Activated naive CD8-positive, alpha-beta T cell treated with anti-CD3 and anti-CD28 coated beads, Interleukin-2, amount 50 U/mL, for 16 hours (primary cell): ENCODE results near the gene SULT1A1.
"Not testable (repeated sequence)": the region's sequence is repeated elsewhere in the genome, so short reads cannot be mapped to it uniquely, and the experiment has no call there.

Experiments used
- DNase-seq: peaks from one replicate; pipeline ENCODE4 v3.0.0-alpha.2; 2020; ENCODE audit warnings: low read depth, low spot score

SULT1A1 gene

GRCh38 chr16:28591355-28591754, 18.5 kb downstream of the SULT1A1 start:
- no peak for DNase-seq

- no peak for DNase-seq
Measured at GRCh38 chr16:28590384-28591340, 19.2 kb downstream of the SULT1A1 start.

GRCh38 chr16:28589930-28590329, 19.9 kb downstream of the SULT1A1 start:
- no peak for DNase-seq

GRCh38 chr16:28589069-28589468, 20.8 kb downstream of the SULT1A1 start:
- DNase-seq, result no peak

GRCh38 chr16:28587386-28587785, 22.5 kb downstream of the SULT1A1 start:
- DNase-seq, result no peak

GRCh38 chr16:28586466-28586865, 23.4 kb downstream of the SULT1A1 start:
- no peak for DNase-seq

- no peak for DNase-seq
Measured at GRCh38 chr16:28585674-28586073, 24.2 kb downstream of the SULT1A1 start.

- DNase-seq, result no peak
Measured at GRCh38 chr16:28580726-28581315, 29.0 kb downstream of the SULT1A1 start.

GRCh38 chr16:28575446-28576109, 34.3 kb downstream of the SULT1A1 start:
- no peak for DNase-seq

GRCh38 chr16:28574925-28575324, 34.9 kb downstream of the SULT1A1 start:
- no peak for DNase-seq

GRCh38 chr16:28573738-28574718, 35.8 kb downstream of the SULT1A1 start:
- no peak for DNase-seq

- no peak for DNase-seq
Measured at GRCh38 chr16:28572696-28573510, 36.9 kb downstream of the SULT1A1 start.

GRCh38 chr16:28569968-28570752, 39.7 kb downstream of the SULT1A1 start:
- DNase-seq, result no peak

- DNase-seq, result no peak
Measured at GRCh38 chr16:28569021-28569420, 40.8 kb downstream of the SULT1A1 start.

GRCh38 chr16:28567292-28567691, 42.6 kb downstream of the SULT1A1 start:
- no peak for DNase-seq

GRCh38 chr16:28566233-28566925, 43.5 kb downstream of the SULT1A1 start:
- not testable (repeated sequence) for DNase-seq

GRCh38 chr16:28563218-28563617, 46.6 kb downstream of the SULT1A1 start:
- no peak for DNase-seq

- no peak for DNase-seq
Measured at GRCh38 chr16:28562199-28562598, 47.6 kb downstream of the SULT1A1 start.
